DMS79 (cell line): ENCODE data around the gene RLN3.
"Not testable (repeated sequence)": the region's sequence is repeated elsewhere in the genome, so short reads cannot be mapped to it uniquely, and the experiment has no call there.

Experiments
- DNase-seq: peaks from one replicate; lab custom pipeline; 2025; lab: John Stamatoyannopoulos, UW

RLN3 gene

GRCh38 chr19:13995017-13995728 is 32.8 kb upstream of the RLN3 start:
- DNase-seq: no peak

- no peak for DNase-seq
These were observed 31.8 kb upstream of the RLN3 start for GRCh38 chr19:13995878-13996765.

- DNase-seq: no peak
These were observed 30.9 kb upstream of the RLN3 start for GRCh38 chr19:13996928-13997630.

GRCh38 chr19:13997631-13997962 is 30.4 kb upstream of the RLN3 start:
- DNase-seq: no peak

- DNase-seq: no peak
These were observed 29.5 kb upstream of the RLN3 start for GRCh38 chr19:13998426-13998825.

- no peak for DNase-seq
These were observed 28.9 kb upstream of the RLN3 start for GRCh38 chr19:13999085-13999484.

- no peak for DNase-seq
These were observed 27.1 kb upstream of the RLN3 start for GRCh38 chr19:14000691-14001375.

GRCh38 chr19:14002571-14003250 is 25.2 kb upstream of the RLN3 start:
- DNase-seq: no peak

- no peak for DNase-seq
These were observed 24.5 kb upstream of the RLN3 start for GRCh38 chr19:14003251-14004055.

- DNase-seq: no peak
These were observed 23.2 kb upstream of the RLN3 start for GRCh38 chr19:14004619-14005348.

GRCh38 chr19:14005349-14006084 is 22.4 kb upstream of the RLN3 start:
- DNase-seq: peak; percentile 54

- DNase-seq: peak; percentile 99
These were observed 21.7 kb upstream of the RLN3 start, which contains the start of gene RFX1 for GRCh38 chr19:14006085-14006765. Gene RFX1, minus strand, starts transcription at chr19:14006320. Its CDS starts 12,477 bp downstream, at chr19:13993843.

- DNase-seq: no peak
These were observed 21.0 kb upstream of the RLN3 start for GRCh38 chr19:14006766-14007562.

GRCh38 chr19:14012378-14012915 is 15.5 kb upstream of the RLN3 start:
- DNase-seq: no peak

- DNase-seq: no peak
These were observed 12.4 kb upstream of the RLN3 start for GRCh38 chr19:14015524-14016035.

GRCh38 chr19:14019100-14019499 is 8.8 kb upstream of the RLN3 start:
- no peak for DNase-seq

- DNase-seq: not testable (repeated sequence)
These were observed 8.2 kb upstream of the RLN3 start for GRCh38 chr19:14019739-14020138.
